ENCODE data around the gene CBLL2.
"Not testable (repeated sequence)": the region's sequence is repeated elsewhere in the genome, so short reads cannot be mapped to it uniquely, and the experiment has no call there.

CBLL2 gene, protein sequence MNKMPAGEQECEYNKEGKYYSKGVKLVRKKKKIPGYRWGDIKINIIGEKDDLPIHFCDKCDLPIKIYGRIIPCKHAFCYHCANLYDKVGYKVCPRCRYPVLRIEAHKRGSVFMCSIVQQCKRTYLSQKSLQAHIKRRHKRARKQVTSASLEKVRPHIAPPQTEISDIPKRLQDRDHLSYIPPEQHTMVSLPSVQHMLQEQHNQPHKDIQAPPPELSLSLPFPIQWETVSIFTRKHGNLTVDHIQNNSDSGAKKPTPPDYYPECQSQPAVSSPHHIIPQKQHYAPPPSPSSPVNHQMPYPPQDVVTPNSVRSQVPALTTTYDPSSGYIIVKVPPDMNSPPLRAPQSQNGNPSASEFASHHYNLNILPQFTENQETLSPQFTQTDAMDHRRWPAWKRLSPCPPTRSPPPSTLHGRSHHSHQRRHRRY

DNA sequence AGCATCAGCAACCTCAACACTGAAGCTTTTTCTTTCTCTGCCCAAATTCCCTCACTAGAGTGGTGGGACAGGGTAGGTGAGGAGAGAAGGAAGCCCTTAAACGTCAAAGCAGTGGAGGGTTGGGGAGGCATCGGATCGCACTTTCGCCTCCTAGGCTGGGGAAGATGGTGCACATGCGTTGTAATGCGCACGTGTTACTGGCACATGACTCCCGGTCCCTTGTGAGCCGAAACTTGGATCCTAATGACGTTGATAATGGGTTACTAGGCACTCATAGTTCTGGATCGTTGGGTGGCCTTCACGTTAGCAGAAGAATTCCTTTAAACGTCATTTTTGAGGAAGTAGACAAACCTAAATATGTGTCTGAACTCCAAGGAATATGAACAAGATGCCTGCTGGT is at the start of gene CBLL2:
CBLL2 (plus strand) TSS at position 301 of the 400 bp plus-strand sequence; CDS start at position 380, 79 bp downstream.
- DNase-seq, result no peak

DNA sequence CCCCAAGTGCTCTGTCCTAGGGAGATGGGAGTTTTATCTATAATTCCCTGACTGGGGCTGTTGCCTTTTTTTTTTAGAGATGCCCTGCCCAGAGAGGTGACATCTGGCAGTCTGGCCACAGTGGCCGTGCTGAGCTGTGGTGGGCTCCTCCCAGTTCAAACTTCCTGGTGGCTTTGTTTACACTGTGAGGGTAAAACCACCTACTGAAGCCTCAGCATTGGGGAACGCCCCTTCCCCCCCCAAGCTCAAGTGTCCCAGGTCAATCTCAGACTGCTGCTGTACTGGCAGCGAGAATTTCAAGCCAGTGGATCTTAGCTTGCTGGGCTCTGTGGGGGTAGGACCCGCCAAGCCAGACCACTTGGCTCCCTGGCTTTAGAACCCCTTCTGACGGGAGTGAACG is 38.3 kb upstream of the CBLL2 start:
- DNase-seq, result no peak

DNA sequence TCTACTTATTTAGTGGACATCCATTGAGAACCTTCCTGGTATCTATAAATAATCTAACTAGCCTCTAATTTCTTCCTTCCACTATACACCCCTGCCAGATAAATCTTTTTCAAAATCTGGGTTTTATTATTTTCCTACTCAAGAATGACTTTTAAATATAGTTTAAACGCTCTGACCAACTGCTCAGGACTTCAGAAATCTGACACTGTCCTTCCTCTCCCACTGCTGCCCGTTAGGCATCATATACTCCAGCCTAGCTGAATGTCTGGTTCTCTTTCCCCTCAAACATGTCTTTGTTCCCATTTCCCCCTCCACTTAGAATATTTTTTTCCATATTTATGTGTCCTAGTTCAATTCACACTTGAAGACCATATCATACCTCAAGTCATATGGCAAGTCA is 35.2 kb upstream of the CBLL2 start:
- no peak for DNase-seq

DNA sequence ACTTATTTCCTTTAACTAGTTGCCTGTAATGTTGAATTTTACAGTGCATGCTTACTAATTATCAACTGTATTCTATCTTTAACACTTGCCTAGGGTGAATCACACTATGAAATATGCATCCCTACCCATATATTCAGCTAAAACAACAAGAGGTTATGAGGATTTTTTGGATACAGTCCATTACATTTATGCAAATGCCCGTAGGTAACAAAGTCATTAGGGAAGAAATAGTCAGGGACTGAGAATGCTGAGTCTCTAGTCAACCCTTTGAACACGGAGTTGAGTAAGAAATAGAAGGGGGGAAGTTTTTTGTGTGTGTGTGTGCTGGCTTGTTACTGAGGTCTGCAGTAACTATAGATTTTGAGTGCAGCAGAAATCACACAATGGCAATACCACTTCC is 26.1 kb upstream of the CBLL2 start:
- DNase-seq, result no peak

DNA sequence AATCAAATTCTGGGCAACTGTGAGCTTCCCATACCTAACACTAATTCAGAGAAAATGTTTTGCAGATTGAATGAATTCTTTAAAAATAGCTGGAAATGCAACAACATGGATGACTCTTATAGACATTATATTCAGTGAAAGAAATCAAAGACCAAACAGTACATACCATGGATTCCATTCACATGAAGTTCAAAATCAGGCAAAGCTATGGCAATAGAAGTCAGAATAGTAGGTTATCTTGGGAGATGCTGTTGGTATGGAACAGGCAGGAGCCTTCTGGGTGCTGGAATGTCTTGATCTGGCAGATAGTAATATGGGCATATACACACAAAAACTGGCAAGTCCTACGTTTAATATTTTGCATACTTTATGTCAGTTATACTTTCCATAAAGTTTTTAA is 25.5 kb upstream of the CBLL2 start:
- no peak for DNase-seq

DNA sequence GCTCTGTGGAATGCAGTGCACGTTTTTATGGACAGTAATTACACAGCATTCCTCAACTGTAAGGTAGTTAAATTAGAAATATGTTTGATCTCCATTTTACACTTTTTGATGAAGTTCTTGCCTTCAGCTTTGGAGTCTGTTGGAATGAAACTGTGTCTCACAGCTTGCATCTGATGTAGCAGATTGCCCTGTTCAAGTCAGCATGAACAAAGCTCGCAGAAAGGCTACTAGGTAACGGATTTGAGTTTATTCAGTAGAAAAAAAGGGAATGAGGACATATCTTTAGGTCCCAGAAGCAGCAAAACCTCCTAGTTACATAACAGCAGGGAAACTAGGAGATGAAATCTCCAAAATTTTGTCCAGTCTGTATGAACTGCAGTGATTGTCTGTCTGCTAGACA is 24.3 kb upstream of the CBLL2 start:
- no peak for DNase-seq

DNA sequence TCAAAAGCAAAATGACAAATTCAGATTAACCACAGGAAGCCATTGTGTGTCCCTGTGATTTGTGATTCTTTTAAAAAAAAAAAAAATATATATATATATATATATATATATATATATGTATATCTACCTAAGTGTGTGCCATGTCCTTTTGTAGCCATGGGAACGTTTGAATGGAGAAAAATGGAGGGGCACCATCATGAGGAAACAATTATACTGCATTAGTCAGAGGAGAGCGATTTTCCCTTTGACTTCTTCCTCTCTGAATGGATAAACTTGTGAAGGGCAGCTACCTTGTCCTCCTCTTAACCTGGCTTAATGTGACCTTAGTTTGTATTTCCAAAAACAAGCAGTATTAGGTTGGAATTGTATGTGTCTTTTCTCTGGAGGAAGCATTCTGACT is 23.3 kb upstream of the CBLL2 start:
- DNase-seq, result no peak

DNA sequence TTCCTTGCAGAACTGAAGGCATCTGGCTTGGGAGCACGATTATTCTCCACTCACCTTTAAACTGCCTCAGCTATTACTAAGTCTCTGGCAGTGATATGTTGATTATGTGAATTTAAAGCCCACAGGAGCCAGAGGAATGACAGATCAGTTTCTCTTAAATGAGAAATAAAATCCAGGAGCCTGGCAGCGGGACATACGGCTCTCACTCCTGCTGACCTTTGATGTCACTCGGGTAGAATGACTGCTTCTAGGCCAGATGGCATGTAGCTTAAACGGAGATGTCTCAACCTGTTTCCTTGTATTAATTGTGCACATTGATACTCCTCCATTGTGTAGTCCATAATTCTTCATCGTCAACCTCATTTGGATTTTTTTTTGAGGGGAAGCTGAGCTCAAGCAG is 4.0 kb upstream of the CBLL2 start:
- no peak for DNase-seq

DNA sequence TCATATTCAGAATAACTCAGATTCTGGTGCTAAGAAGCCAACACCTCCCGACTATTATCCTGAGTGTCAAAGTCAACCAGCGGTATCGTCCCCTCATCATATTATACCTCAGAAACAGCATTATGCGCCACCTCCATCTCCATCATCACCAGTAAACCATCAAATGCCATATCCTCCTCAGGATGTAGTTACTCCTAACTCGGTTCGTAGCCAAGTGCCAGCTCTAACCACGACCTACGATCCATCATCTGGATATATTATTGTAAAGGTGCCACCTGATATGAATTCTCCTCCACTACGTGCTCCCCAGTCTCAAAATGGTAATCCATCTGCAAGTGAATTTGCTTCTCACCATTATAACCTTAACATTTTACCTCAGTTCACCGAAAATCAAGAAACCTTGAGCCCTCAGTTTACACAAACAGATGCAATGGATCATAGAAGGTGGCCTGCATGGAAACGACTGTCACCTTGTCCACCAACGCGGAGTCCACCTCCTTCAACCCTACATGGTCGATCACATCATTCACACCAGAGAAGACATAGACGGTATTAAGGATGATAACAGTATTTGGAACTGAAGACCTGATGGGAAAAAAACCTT is 1.1 kb downstream of the CBLL2 start:
- DNase-seq, result no peak

DNA sequence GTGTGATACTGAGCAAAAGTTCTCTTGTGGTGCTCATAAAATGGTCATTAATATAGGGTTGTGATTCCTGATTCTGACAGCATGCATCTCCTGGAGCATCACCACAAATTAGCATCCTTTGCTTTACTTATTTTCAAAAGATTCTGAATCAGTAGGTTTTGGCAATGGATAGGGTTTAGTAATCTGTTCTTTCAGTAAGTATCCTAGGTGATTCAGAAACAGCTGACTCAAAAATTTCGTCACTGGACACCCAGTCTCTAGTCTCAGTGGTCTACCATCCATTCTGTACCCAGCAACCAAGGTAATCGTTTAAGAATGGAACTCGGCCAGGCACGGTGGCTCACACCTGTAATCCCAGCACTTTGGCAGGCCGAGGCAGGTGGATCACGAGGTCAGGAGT is 4.1 kb downstream of the CBLL2 start:
- DNase-seq, result no peak

DNA sequence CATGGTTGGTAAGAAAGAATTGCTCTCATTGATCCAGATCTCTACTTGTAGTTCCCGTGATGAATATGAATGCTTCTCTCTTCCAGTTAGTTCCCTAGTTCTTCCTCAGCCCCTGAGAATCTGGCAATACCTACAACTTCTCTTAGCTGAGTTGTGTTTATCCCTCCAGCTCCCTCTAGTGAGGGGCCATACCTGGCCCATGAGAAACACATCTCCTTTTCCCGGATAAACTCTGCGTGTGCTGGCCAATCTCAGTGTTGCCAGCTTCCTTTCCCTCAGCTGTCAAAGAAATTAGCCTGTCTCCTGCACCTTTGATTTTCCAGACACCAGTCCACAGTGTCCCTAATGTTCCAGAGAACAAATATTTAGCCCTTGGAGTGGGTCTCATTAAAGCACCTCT is 5.7 kb downstream of the CBLL2 start:
- no peak for DNase-seq

DNA sequence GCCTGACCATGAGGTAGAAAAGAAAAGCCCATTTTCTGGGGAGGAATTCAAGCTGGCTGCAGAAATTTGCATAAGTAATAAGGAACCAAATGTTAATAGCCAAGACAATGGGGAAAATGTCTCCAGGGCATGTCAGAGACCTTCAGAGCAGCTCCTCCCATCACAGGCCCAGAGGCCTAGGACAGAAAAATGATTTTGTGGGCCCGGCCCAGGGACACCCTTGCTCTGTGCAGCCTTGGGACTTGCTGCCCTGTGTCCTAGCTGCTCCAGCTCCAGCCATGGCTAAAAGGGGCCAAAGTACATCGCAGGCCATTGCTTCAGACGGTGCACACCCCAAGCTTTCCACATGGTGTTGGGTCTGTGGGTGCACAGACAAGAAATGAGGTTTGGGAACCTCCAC is 16.5 kb downstream of the CBLL2 start:
- not testable (repeated sequence) for DNase-seq

DNA sequence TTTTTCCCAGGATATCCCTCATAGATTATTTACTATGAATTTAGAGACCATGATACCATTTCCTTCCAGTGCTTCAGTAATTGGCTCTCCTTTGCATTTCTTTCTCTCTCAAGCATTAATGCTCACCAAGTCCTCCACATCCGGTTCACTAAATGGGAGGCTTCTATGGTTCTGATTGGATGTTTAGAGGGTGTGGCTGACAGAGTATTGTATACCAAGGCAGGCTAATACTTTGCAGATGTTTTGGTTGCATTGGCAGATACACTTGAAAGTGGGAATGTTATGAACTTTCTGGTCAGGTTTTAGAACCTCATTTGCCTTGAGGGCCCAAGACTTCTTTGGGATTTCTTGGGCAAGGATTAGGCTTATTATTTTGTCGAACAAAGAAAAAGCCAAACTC is 24.2 kb downstream of the CBLL2 start:
- no peak for DNase-seq

DNA sequence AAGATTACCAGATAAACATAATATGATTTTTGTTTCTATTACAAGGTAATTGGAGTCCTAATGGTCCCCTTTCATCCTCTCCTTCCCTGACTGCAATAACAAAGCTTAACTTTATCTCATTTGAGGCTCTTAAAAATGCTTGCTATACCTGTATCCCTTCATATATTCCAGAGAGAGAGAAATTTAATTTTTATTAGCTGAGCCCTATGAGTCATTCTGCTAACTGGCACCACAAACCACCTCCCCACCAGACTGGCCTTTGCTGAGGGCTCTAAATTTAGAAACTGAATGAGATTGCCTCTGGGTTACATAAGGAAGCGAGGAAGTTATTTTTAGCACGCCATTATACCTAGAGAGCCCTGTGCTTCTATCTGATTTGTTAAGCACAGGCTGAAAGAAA is 27.4 kb downstream of the CBLL2 start:
- no peak for DNase-seq

DNA sequence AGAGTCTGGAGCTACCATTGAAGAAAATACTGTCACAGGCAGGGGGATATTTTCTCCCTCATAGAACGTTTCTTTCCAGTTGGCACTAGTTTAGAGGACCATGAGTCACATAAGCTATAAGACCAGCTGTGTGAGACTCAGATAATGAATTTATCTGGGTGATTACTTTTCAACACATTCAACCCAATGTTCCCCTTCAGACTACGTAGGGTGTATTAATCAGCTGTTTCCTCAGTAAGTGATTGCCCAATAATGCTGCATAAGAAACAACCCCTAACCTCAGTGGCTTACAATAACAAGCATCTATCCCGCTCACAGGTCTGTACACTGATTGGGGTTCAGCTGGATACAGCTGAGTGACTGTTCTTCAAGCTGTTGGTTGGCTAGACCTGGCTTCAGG is 38.1 kb downstream of the CBLL2 start:
- no peak for DNase-seq

DNA sequence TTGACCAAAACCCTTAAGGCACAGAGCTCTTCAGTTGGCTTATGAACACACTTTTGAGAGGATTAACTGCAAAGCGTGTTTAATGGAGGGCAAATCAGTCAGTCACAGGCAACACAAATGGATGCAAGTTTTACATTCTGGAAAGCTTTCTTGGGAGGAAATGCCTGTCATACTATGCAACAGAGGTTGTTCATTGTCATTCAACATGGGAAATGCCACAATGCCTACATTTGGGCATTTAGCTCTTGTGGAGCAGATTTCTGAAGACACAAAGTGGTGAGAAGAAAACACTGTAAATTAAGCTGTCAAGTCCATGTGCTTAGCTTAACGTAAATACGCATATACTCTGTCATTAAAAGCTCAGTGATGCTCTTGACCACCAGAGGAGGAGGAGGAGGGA is 41.1 kb downstream of the CBLL2 start:
- no peak for DNase-seq

DNA sequence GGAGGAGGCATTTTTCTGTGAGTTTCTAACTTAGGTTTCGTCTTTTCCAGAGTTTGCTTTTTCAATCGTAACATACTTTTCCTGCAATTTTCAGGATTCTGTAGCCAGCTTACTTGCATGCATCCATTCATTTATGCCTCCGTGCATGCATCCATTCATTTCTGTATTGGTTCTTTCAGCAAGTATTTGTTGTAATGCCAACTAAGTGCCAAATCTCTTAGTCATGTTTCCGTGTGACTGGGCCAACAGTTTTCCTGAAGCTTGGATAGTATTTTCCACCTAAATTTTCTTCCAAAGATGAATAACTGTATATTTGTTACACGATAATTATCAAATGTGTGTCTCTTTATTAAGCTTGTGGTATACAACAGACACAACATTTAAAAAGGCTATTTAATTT is 41.5 kb downstream of the CBLL2 start:
- no peak for DNase-seq

DNA sequence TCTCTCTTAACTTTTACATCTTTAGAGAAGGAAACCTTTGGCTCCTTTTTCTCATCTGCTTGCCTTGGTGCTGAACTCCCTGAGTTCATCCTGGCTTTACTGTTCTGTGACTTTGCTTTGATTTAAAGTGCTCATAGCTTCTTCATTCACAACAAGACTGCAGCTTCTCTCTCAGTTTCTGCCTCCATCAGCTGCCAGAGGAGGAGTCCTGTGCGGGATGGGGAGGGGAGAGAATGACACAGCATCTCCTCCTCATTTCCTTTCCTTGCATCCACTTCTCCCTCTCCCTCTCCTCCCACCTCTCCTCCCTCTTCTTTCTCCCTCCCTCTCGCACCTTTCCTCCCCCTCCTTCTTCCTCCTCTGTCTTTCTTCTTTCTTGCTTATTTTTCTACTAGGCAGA is 42.0 kb downstream of the CBLL2 start:
- no peak for DNase-seq

DNA sequence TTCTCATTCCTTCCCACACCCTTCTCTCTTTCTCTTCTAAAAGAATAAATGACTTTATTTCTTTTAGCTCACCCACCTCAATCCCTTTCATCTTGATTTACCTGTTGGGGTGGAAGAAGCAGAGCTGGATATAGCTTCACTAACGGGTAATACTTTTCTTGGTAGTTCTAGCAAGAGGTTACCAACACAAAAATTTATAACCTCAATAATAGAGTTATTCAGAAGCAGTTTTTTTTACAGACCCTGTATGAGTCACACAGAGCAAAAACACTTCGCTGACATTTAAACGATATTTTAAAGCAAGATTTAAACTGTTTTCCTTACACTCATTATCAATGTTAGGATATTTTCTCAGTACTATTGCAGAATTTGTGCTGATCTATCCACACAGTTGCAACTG is 42.4 kb downstream of the CBLL2 start:
- DNase-seq, result no peak

DNA sequence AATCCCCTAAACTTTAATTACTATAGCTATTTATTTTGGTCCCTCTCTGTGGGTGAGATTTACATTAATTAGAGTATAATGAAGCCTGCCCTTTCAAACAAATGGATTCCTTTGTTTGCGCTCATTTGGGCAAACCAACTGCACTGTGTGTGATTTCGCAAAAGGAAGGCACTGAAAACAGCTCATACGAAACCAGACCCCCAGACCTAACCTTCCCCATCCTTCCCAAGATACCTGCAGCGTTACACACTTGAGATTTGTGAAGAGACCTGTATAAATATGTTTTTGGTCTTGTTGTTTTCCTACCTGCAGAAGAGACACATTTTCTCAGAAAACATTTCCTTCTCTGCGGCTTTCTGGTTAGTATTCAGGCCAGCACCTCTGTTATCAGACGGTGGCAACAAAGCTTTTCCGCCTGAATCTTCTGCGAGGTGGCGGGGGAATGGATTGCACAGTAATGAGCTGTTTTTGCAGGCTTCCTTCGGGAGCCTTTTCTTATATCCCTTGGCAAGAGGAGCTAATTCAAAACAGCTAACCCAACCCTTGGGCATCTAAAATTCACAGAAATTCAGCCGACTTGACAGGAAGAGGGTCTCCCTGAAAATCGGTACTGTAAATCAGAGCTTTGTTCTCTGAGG is 47.6 kb downstream of the CBLL2 start:
- DNase-seq, result no peak

DNA sequence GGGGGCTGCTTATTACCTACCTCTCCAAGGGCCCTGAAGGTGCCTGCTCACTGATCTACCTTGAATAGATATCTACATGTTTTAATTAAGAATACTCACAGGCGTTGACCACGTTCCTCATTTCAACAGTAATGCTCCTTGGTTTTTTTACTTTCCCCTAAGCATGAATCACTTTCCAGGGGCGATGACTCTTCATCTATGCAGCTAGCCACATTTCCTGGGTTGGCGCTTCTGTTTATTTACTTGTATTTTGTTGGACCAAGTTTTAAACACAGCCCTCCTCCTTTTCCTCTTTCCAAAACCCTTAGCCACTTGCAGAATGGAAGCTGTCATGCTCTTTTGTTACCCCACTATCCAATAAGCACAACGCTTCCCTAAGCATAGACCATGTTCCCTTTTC is 50.8 kb downstream of the CBLL2 start:
- DNase-seq, result no peak
